Activated naive CD8-positive, alpha-beta T cell (primary cell): ENCODE data around the gene SLC25A26.

Experiments used
- H3K27ac Mint-ChIP-seq: one replicate; pipeline ENCODE4 v1.8.0; 2021; ENCODE audit warnings: mixed read lengths
- H3K27me3 Mint-ChIP-seq: one replicate; pipeline ENCODE4 v1.8.0; 2021; ENCODE audit warnings: mixed read lengths
- H3K36me3 Mint-ChIP-seq: one replicate; pipeline ENCODE4 v1.8.0; 2021; ENCODE audit warnings: mixed read lengths
- H3K4me1 Mint-ChIP-seq: one replicate; pipeline ENCODE4 v1.8.0; 2021; ENCODE audit warnings: low read depth, mixed read lengths
- H3K4me3 Mint-ChIP-seq: one replicate; pipeline ENCODE4 v1.8.0; 2021; ENCODE audit warnings: mild to moderate bottlenecking, mixed read lengths
- H3K9me3 Mint-ChIP-seq: one replicate; pipeline ENCODE4 v1.8.0; 2021; ENCODE audit warnings: low read depth, mixed read lengths

Gene SLC25A26

GRCh38 chr3:66402596-66403290 is 181.9 kb downstream of the SLC25A26 start:
- H3K27ac Mint-ChIP-seq: no peak overlapping the region
- H3K4me3 Mint-ChIP-seq: no peak overlapping the region
- H3K27me3 Mint-ChIP-seq: no peaks in the 10 kb centered on the region
- no peaks in the 10 kb centered on the region for H3K4me1 Mint-ChIP-seq
- no peaks in the 10 kb centered on the region for H3K9me3 Mint-ChIP-seq
- H3K36me3 Mint-ChIP-seq: peaks cover 2% of the 10 kb centered on the region

DNA sequence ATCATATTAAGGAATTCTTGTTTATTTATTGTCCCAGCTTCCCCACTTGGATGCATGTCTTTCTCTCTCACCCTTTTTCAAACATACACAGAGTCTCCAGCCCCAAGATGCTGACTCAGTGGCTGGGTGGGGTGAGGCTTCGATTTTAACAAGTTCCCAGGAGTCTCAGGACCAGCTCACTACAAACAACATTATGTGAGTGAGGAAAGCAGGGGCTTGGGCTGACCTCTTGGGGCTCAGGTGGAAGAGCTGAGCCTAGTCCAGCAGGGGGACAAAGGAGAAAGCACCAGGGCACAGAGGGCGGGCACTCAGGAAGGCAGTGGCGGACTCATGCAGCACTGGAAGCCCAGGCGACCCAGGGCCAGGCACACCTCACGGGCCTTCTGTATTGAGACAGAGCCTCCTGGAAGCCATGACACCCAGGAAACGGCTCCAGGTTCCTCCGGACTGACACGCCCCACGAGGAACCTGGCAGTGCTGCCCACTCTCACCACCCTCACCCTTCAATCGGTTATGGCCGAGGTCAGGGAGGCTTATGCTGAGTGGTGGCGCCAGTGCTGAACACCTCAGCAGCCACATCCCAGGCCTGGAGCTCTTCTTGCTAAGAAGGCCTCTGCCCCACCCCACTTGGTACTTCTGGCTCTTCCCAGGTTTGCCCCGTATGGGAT is 182.7 kb downstream of the SLC25A26 start:
- Mint-ChIP-seq H3K4me3 (no peak overlapping the region), H3K27me3 (no peaks in the 10 kb centered on the region), H3K9me3 (no peaks in the 10 kb centered on the region), H3K36me3 (peaks cover 2% of the 10 kb centered on the region), H3K27ac (no peak overlapping the region), H3K4me1 (no peaks in the 10 kb centered on the region)

DNA sequence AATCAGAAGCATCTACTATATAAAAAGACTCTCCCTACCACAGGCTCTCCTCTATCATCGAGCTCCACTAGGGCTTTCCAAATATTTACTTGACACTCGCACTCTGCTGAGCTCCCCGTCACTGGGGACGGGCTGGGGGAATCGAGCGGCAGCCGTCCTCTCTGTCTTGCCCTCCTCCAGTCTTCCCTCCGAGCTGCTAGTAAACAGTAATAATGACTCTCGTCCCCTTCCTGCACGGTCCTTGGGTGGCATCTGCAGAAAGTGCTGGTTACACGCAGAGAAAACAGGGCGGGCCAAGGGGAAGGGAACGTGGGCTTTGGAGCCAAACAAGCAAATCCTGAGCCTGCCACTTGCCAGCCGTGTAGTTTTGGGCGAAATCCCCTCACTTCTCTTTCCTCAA is 183.4 kb downstream of the SLC25A26 start:
- no peak overlapping the region for H3K27ac Mint-ChIP-seq
- H3K4me3 Mint-ChIP-seq: no peak overlapping the region
- H3K27me3 Mint-ChIP-seq: no peaks in the 10 kb centered on the region
- no peaks in the 10 kb centered on the region for H3K9me3 Mint-ChIP-seq
- H3K36me3 Mint-ChIP-seq: peaks cover 2% of the 10 kb centered on the region
- no peaks in the 10 kb centered on the region for H3K4me1 Mint-ChIP-seq

GRCh38 chr3:66404903-66405700 is 184.3 kb downstream of the SLC25A26 start:
- H3K36me3 Mint-ChIP-seq: peaks cover 2% of the 10 kb centered on the region
- H3K4me3 Mint-ChIP-seq: no peak overlapping the region
- no peaks in the 10 kb centered on the region for H3K4me1 Mint-ChIP-seq
- no peaks in the 10 kb centered on the region for H3K27me3 Mint-ChIP-seq
- no peak overlapping the region for H3K27ac Mint-ChIP-seq
- H3K9me3 Mint-ChIP-seq: no peaks in the 10 kb centered on the region

- no peaks in the 10 kb centered on the region for H3K4me1 Mint-ChIP-seq
- H3K27me3 Mint-ChIP-seq: no peaks in the 10 kb centered on the region
- H3K36me3 Mint-ChIP-seq: peaks cover 2% of the 10 kb centered on the region
- H3K9me3 Mint-ChIP-seq: no peaks in the 10 kb centered on the region
- no peak overlapping the region for H3K27ac Mint-ChIP-seq
- H3K4me3 Mint-ChIP-seq: no peak overlapping the region
Observed at GRCh38 chr3:66405701-66406091, 184.9 kb downstream of the SLC25A26 start.

DNA sequence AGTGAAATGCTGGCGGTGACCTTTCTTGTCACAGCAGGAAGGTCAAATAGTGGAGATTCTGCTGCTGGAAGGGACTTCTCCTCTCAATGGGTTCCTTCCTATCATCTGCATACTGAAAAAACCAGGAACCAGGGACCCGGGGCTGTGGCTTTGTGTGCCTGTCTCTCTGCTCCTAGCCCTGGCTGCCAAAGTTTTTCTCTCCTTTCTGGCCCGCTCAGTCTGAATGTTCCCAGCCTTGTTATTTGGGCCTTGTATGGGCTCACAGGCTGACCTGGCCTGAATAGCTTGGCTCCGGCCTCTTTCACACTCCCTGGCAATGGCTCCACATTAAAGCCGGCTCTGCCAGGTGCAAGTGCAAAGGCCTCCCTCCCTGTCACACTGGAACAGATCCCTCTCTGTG is 185.4 kb downstream of the SLC25A26 start:
- Mint-ChIP-seq H3K4me1 (no peaks in the 10 kb centered on the region), H3K27me3 (no peaks in the 10 kb centered on the region), H3K27ac (no peak overlapping the region), H3K9me3 (no peaks in the 10 kb centered on the region), H3K36me3 (peaks cover 2% of the 10 kb centered on the region), H3K4me3 (no peak overlapping the region)

DNA sequence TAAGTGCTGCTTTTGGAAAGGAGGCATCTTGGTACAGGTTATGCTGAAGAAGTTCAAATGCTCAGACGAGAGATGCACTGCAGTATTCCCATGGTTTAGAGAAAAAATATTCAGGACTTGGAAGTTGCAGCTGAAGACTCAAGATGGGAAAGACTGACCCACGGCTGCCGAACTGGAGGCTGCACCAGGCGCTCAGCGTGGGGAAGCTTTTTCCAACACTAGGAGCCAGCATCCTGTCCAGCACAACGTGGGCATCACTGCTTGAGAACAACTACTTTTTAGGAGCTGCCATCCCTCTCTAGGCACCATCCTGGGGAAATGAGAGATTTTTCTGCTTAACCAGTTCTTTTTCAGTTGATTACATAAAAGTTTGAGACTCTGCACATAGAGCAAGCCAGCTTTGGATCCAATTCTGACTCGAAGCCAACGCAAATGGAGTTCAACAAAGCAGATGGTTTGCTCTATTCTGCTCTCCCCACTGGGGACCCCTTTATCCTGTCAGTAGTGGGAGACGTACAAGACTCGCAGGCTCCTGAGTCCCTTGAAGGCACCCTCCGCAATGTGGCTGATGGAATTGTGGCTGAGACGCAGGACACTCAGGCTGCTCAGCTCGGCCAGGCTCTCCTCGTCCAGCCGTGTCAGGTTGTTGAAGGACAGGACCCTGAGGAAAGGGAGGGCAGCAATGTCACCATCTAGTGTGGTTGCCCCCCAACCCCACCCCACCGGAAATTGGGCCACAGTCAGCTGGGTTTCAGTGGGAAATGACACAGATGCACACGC is 186.2 kb downstream of the SLC25A26 start:
- no peaks in the 10 kb centered on the region for H3K27me3 Mint-ChIP-seq
- peaks cover 2% of the 10 kb centered on the region for H3K36me3 Mint-ChIP-seq
- no peaks in the 10 kb centered on the region for H3K9me3 Mint-ChIP-seq
- no peak overlapping the region for H3K4me3 Mint-ChIP-seq
- H3K4me1 Mint-ChIP-seq: peaks cover 2% of the 10 kb centered on the region
- H3K27ac Mint-ChIP-seq: no peak overlapping the region

- Mint-ChIP-seq H3K9me3 (no peaks in the 10 kb centered on the region), H3K4me1 (peaks cover 2% of the 10 kb centered on the region), H3K27ac (peak overlapping the region; percentile 16), H3K36me3 (peaks cover 2% of the 10 kb centered on the region), H3K4me3 (no peak overlapping the region), H3K27me3 (no peaks in the 10 kb centered on the region)
Observed at GRCh38 chr3:66407611-66408218, 186.9 kb downstream of the SLC25A26 start.

DNA sequence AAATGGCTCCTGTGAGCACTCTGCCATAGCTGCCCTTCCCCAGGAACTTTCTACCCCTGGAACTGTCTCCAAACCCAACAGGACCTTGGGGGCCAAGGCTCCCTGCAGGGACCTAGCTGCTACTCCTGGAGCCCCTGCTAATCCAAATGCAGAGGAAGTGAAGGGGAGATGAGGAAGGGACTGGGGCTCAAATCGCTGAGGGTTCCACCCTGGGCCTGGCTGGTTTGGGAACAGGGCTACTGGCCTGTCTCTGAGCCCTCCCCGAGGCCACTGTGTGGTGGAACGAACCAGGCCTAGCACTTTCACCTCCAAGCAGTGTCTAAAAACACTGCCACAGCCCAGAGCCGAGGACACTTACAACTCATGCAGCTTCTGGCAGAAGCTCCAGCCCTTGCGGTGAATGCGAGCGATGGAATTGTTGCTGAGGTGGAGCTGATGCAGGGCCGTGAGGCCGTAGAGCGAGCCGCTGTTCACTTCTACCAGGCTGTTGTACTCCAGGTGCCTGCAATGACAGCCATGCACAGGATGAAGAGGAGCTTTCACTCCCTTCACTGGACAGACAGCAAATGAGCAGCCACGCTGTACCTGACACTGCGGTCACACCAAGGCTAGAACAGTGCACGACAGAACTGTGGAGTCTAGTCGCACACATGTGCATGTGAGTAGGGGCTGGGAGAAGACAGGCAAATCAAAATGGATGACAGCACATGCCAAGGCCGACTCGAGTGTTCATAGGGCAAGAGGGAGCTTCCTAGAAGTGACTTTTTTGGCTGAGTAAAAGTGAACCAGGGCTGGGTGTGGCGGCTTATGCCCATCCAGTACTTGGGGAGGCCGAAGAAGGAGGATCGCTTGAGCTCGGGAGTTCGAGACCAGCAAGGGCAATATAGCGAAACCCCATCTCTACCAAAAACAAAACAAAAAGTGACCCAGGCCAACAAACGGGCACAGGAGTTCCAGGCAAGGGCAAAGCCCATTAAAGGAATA is 189.3 kb downstream of the SLC25A26 start:
- H3K36me3 Mint-ChIP-seq: no peaks in the 10 kb centered on the region
- H3K9me3 Mint-ChIP-seq: no peaks in the 10 kb centered on the region
- H3K27ac Mint-ChIP-seq: no peak overlapping the region

GRCh38 chr3:66410976-66411375 is 190.2 kb downstream of the SLC25A26 start:
- H3K4me1 Mint-ChIP-seq: peaks cover 2% of the 10 kb centered on the region
- H3K27ac Mint-ChIP-seq: no peak overlapping the region
- no peaks in the 10 kb centered on the region for H3K27me3 Mint-ChIP-seq
- no peaks in the 10 kb centered on the region for H3K9me3 Mint-ChIP-seq
- no peak overlapping the region for H3K4me3 Mint-ChIP-seq
- no peaks in the 10 kb centered on the region for H3K36me3 Mint-ChIP-seq

More for the DNA sequence above, 189.3 kb downstream of the SLC25A26 start:
- H3K4me3 Mint-ChIP-seq: no peak overlapping the region
- H3K27me3 Mint-ChIP-seq: no peaks in the 10 kb centered on the region
- H3K4me1 Mint-ChIP-seq: peaks cover 2% of the 10 kb centered on the region

- Mint-ChIP-seq H3K9me3 (no peaks in the 10 kb centered on the region), H3K4me1 (peaks cover 2% of the 10 kb centered on the region), H3K36me3 (no peaks in the 10 kb centered on the region), H3K27ac (no peak overlapping the region), H3K4me3 (no peak overlapping the region), H3K27me3 (no peaks in the 10 kb centered on the region)
Observed at GRCh38 chr3:66411474-66411873, 190.7 kb downstream of the SLC25A26 start.

DNA sequence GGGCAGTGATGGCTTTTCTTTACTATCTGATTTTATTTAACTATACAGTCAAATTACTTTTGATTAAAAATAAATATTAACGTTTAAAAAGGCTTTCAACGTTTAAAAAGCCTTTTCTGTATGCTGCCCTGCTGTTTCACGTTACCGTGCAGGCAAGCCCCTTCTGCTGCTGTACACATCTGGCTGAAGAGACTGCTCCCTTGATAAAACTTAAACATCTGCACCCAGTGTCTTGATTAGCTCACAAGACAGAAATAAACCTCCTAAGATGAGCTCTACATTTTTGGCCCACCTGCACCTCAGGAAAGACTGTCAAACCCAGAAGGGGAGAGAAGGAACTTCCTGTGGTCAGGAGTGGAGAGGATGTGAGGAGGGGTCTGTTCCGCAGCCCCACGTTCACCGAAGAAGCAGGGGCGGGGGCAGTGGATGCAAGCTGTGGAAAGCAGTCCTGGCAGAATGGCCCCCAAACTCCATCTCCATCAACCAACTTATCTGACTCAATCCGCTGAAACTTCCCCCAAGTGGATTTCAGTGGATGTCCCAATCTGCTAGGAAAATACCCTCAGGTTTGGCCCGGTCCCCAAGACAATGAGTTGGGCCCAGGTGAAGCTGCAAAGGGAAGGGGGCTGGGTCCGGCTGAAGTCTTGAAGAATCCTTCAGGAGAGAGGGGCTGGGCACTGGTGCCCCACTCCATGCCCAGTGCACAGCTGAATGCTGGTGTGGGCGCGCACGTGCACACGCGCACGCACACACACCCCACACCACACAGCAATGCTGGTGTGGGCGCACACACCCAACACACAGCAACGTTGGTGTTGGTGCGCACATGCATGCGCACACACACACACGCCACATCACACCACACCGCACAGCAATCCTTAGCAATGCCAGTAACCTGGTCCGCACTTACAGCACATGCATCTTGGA is 191.4 kb downstream of the SLC25A26 start:
- Mint-ChIP-seq H3K9me3 (no peaks in the 10 kb centered on the region), H3K4me3 (no peak overlapping the region), H3K4me1 (peaks cover 2% of the 10 kb centered on the region), H3K27ac (no peak overlapping the region), H3K27me3 (no peaks in the 10 kb centered on the region), H3K36me3 (no peaks in the 10 kb centered on the region)
